Gastroesophageal sphincter (tissue), 4 donors: ENCODE measurements around the gene KLK13. TPM values are rescaled to one million over a fixed set of nuclear protein-coding genes. Genes with fewer than 3 reads are reported as not detected.

Source experiments
- ATAC-seq: fragments of 150-250 bp; one replicate; pipeline ENCODE4 v1.9.1; 2016; ENCODE audit warnings: mild to moderate bottlenecking, moderate library complexity
- H3K27ac ChIP-seq, 4 donors: fragments of 200-600 bp; sonication (generic) in 3 of 4; 1 replicate in 3 of 4; 2 replicates in 1 of 4; pipeline ENCODE4 v1.5.1; 2016 to 2019
- H3K27me3 ChIP-seq: fragments of 200-600 bp; sonication (generic); one replicate; pipeline ENCODE4 v1.5.1; 2019
- H3K36me3 ChIP-seq, 2 donors: fragments of 200-600 bp; sonication (generic); one replicate each; pipeline ENCODE4 v1.5.1; 2019; ENCODE audit warnings: control low read depth in 1 of 2
- H3K4me1 ChIP-seq, 3 donors: fragments of 200-600 bp; sonication (generic); 1 replicate in 2 of 3; 2 replicates in 1 of 3; pipeline ENCODE4 v1.5.1; 2016 to 2019; ENCODE audit warnings: control low read depth in 2 of 3
- H3K4me3 ChIP-seq, 2 donors: fragments of 200-600 bp; sonication (generic); one replicate each; pipeline ENCODE4 v1.5.1; 2019; ENCODE audit warnings: mild to moderate bottlenecking in 1 of 2, moderate library complexity in 1 of 2
- H3K9me3 ChIP-seq, 3 donors: fragments of 200-600 bp; sonication (generic); one replicate each; pipeline ENCODE4 v1.5.1; 2017 to 2019; ENCODE audit warnings: control low read depth in 2 of 3
- EP300 ChIP-seq: sonication (generic); formaldehyde crosslinking; IDR thresholded peaks from one replicate; pipeline ENCODE4 v1.6.1; 2017; ENCODE audit warnings: antibody characterized with exemption, mild to moderate bottlenecking
- POLR2A ChIP-seq, 2 donors: fragments of 450-650 bp; IDR thresholded peaks; one replicate each; pipeline ENCODE4 v1.6.1; 2017; ENCODE audit warnings: antibody characterized with exemption in 2 of 2, mild to moderate bottlenecking in 2 of 2, moderate library complexity in 1 of 2
- POLR2AphosphoS5 ChIP-seq: sonication (generic); formaldehyde crosslinking; IDR thresholded peaks from one replicate; pipeline ENCODE4 v1.6.1; 2017; ENCODE audit warnings: antibody characterized with exemption
- WGBS, 2 donors: methylation state at CpG; one replicate each; pipeline ENCODE4 v1.1.5; 2018; ENCODE audit warnings: low coverage in 1 of 2; 5-methylcytosine and 5-hydroxymethylcytosine counted together
- total RNA-seq, 4 donors: library from RNA; depleted of rRNA; stranded (reverse); fragments of >200 nt; gene quantifications; one replicate each; pipeline ENCODE4 v1.1.0, GENCODE V29; 2016
- TF ChIP-seq, protein P1 (sequence below), 4 experiments: fragments of 200-600 bp in 2 of 4; fragments of 450-650 bp in 2 of 4; sonication (generic) in 1 of 4; IDR thresholded peaks; one replicate each; pipeline ENCODE4 v1.5.1; 2017 to 2019; ENCODE audit warnings: antibody characterized with exemption in 4 of 4, mild to moderate bottlenecking in 2 of 4, moderate library complexity in 2 of 4

Gene KLK13
- total RNA-seq, 4 donors from 2014 or later, result 1.3 to 6.1 (median 5.1) TPM; not detected in 1

DNA sequence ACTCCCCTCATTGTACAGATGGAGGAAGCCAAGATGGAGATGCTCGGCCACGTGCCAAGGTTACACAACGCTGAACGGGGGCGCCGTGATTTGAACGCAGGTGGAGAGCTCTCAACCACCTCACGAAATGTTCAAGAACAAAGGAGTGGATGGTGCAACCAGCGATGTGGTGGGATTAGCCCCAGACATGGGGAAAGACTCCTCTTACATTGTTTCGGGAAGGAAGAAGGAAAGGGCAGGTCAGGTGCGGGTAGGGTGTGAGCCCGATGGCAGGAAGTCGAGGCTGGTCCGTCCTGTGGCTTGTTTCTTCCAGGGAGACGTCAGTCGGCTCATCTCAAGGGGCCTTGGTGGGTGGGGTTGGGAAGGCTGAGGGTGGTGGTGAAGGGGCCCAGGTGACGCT, 24.9 kb upstream of the KLK13 start:
- Histone ChIP-seq H3K36me3 (no peaks in the 10 kb centered on the region), H3K4me3 (no peak overlapping the region), H3K27ac (no peak overlapping the region), H3K27me3 (no peaks in the 10 kb centered on the region), H3K9me3 (no peaks in the 10 kb centered on the region), H3K4me1 (no peaks in the 10 kb centered on the region)
- TF ChIP-seq POLR2A (IDR thresholded peaks at IDR 0.05) (no peak), POLR2AphosphoS5 (no peak), EP300 (no peak)
- TF ChIP-seq, protein P1, sequence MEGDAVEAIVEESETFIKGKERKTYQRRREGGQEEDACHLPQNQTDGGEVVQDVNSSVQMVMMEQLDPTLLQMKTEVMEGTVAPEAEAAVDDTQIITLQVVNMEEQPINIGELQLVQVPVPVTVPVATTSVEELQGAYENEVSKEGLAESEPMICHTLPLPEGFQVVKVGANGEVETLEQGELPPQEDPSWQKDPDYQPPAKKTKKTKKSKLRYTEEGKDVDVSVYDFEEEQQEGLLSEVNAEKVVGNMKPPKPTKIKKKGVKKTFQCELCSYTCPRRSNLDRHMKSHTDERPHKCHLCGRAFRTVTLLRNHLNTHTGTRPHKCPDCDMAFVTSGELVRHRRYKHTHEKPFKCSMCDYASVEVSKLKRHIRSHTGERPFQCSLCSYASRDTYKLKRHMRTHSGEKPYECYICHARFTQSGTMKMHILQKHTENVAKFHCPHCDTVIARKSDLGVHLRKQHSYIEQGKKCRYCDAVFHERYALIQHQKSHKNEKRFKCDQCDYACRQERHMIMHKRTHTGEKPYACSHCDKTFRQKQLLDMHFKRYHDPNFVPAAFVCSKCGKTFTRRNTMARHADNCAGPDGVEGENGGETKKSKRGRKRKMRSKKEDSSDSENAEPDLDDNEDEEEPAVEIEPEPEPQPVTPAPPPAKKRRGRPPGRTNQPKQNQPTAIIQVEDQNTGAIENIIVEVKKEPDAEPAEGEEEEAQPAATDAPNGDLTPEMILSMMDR (IDR thresholded peaks at IDR 0.05), result no peak
- WGBS, 2 donors, result 87 to 88% methylated on average over 3 to 6 of the region's 17 CpGs
- ATAC-seq, result no peak

DNA sequence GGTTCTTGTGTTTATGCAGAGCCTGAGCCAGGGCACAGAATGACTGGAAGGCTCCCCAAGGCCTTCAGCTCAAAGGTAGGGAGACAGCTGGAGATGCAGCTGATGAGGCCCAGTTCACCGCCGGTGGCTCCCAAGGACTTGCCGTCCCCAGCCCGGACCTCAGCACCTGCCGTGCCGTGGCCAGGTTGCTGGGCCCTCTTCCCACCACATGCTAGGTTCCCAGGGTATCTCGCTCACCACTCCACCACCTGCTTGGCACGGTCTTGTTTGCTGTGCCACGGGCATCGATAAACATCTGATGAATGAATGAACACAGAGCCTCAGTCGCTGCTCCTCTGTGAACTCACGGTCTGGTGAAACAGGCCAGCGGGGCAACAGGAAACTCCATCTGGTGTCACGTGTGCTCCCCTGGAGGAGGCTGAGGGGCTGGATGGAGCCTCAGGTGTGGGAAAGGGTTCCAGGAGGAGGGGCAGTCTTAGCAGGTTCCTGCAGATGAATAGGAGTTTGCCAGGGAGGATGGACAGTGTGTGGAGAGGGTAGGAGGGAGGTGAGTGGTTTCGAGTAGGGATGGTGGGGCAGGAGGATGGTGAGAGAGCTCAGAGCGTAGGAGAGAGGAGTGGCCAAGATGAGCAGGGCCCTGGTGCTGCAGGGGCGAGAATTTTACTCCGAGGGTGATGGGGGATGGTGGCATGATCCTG, 21.4 kb upstream of the KLK13 start:
- no peaks in the 10 kb centered on the region for H3K4me1 ChIP-seq
- ATAC-seq, result no peak
- no peak for TF ChIP-seq POLR2AphosphoS5
- no peak for TF ChIP-seq POLR2A (IDR thresholded peaks at IDR 0.05)
- TF ChIP-seq, protein P1 (IDR thresholded peaks at IDR 0.05), result no peak
- TF ChIP-seq EP300, result no peak
- H3K36me3 ChIP-seq, result no peaks in the 10 kb centered on the region
- H3K27me3 ChIP-seq, result peaks cover 23% of the 10 kb centered on the region
- no peak overlapping the region for H3K27ac ChIP-seq
- WGBS, 2 donors, result 56 to 86% methylated on average over 1 to 4 of the region's 18 CpGs
- H3K9me3 ChIP-seq, result no peaks in the 10 kb centered on the region
- no peak overlapping the region for H3K4me3 ChIP-seq

DNA sequence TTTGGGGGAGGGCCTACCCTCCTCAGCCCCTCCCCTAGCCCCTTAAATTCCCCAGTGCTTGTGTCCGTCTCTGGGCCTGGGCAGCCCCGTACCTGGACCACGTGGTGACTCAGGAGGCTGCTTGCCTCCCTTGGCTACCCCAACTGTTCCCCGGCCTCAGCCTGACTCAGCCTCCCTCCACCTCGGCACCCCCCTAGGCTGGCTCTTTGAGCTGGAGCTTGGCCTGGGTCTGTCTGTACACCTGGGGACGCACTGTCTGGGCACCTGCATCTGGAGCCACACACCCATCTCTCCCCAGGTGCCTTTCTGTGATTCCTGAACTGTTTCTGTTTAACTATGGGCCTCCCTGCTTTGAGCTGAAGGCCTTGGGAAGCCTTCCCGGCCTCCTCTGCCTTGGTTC, 19.6 kb upstream of the KLK13 start:
- Histone ChIP-seq H3K27ac (no peak overlapping the region), H3K27me3 (peaks cover 35% of the 10 kb centered on the region), H3K4me1 (no peaks in the 10 kb centered on the region), H3K9me3 (no peaks in the 10 kb centered on the region), H3K36me3 (no peaks in the 10 kb centered on the region), H3K4me3 (no peak overlapping the region)
- ATAC-seq, result no peak
- 67 to 87% methylated on average over 4 to 5 of the region's 7 CpGs for WGBS, 2 donors
- TF ChIP-seq, protein P1 (IDR thresholded peaks at IDR 0.05), result no peak
- no peak for TF ChIP-seq POLR2AphosphoS5
- no peak for TF ChIP-seq EP300
- TF ChIP-seq POLR2A (IDR thresholded peaks at IDR 0.05), result no peak

DNA sequence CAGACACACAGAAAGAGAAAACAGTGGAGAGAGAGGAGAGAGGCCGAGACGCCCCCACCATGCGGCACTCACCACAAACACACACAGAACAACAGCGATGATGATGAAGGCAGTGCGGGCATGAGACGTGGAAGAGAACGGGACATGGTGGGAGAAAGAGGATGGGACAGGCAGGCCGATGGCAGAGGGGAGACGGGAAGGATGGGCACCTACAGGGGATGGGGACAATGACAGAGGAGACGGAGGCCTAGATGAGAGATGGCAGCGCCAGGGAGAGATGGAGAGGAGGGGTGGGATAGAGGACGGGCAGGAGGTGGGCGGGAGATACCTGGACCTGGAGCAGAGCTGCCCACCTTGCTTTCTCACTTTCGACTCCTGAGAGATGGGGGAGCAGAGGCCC, 18.9 kb upstream of the KLK13 start:
- H3K36me3 ChIP-seq, result no peaks in the 10 kb centered on the region
- H3K27me3 ChIP-seq, result peaks cover 42% of the 10 kb centered on the region
- no peak overlapping the region for H3K4me3 ChIP-seq
- WGBS, 2 donors, result 66 to 83% methylated on average over 11 to 13 of the region's 14 CpGs
- no peaks in the 10 kb centered on the region for H3K9me3 ChIP-seq
- TF ChIP-seq, protein P1 (IDR thresholded peaks at IDR 0.05), result no peak
- H3K27ac ChIP-seq, result no peak overlapping the region
- ATAC-seq, result no peak
- H3K4me1 ChIP-seq, result no peaks in the 10 kb centered on the region

DNA sequence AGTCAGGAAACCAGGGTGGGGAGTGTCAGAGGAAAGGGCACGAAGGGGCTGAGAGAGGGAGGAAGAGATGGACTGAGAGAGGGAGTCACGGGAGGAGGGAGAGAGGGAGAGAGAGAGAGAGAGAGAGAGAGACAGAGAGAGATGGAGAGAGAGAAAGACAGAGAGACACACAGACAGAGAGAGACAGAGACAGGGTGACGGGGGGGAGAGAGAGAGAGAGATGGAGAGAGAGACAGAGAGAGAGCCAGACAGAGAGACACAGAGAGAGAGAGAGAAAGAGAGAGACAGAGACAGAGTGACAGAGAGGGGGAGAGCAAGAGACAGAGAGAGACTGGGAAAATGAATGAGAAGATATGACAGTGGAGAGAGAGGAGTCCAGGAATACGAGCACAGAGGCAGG, 18.3 kb upstream of the KLK13 start:
- no peaks in the 10 kb centered on the region for H3K9me3 ChIP-seq
- WGBS, 2 donors, result 29 to 32% methylated on average over 4 of the region's 4 CpGs
- no peak for ATAC-seq
- no peak overlapping the region for H3K4me3 ChIP-seq
- TF ChIP-seq, protein P1 (IDR thresholded peaks at IDR 0.05), result no peak
- no peaks in the 10 kb centered on the region for H3K36me3 ChIP-seq
- peaks cover 47% of the 10 kb centered on the region for H3K27me3 ChIP-seq
- H3K27ac ChIP-seq, result no peak overlapping the region
- no peaks in the 10 kb centered on the region for H3K4me1 ChIP-seq
